MCF 10A (cell line): ENCODE measurements around the gene RIPOR1. TPM values are rescaled to one million over a fixed set of nuclear protein-coding genes. Genes with fewer than 3 reads are reported as not detected.
A peak's percentile ranks its signal among the peaks of the same experiment; 100 is the strongest.

Experiments
- BruUV-seq: library from RNA; stranded (reverse); fragments of 400-500 nt; replicated peaks from 2 replicates; lab custom pipeline; 2021; lab: Mats Ljungman, UMichigan
- CTCF ChIA-PET: fragments of 300-600 bp; sonication (Branson Sonifier 250); formaldehyde crosslinking; extraction: SDS; loops from one replicate; lab custom pipeline; 2021; ENCODE audit warnings: antibody characterized with exemption, inconsistent platforms; lab: Yijun Ruan, JAX
- POLR2A ChIA-PET: fragments of 300-600, 350-650 bp; sonication (Branson Sonifier 250); formaldehyde crosslinking; extraction: SDS; loops from one replicate; lab custom pipeline; 2020; ENCODE audit warnings: antibody characterized with exemption, inconsistent platforms; lab: Yijun Ruan, JAX
- DNase-seq: peaks from one replicate; pipeline ENCODE4 v3.0.0-alpha.2; 2018; ENCODE audit not compliant: unreplicated experiment
- H3K27ac Mint-ChIP-seq: one replicate; pipeline ENCODE4 v1.8.0; 2022; ENCODE audit warnings: mild to moderate bottlenecking, low read depth, mixed read lengths; ENCODE audit not compliant: unreplicated experiment
- H3K27me3 Mint-ChIP-seq: one replicate; pipeline ENCODE4 v1.8.0; 2022; ENCODE audit warnings: mixed read lengths; ENCODE audit not compliant: insufficient read depth, unreplicated experiment
- H3K36me3 Mint-ChIP-seq: one replicate; pipeline ENCODE4 v1.8.0; 2022; ENCODE audit warnings: mild to moderate bottlenecking, moderate library complexity, mixed read lengths; ENCODE audit not compliant: insufficient read depth, unreplicated experiment
- H3K4me1 Mint-ChIP-seq: one replicate; pipeline ENCODE4 v1.8.0; 2022; ENCODE audit warnings: mixed read lengths; ENCODE audit not compliant: insufficient read depth, unreplicated experiment
- H3K4me3 Mint-ChIP-seq: one replicate; pipeline ENCODE4 v1.8.0; 2022; ENCODE audit warnings: mild to moderate bottlenecking, moderate library complexity, mixed read lengths; ENCODE audit not compliant: unreplicated experiment
- H3K9me3 Mint-ChIP-seq: one replicate; pipeline ENCODE4 v1.8.0; 2022; ENCODE audit warnings: mixed read lengths; ENCODE audit not compliant: unreplicated experiment
- CTCF ChIP-seq: fragments of 200-600 bp; IDR thresholded peaks from one replicate; pipeline ENCODE4 v1.8.0; 2022; ENCODE audit warnings: antibody characterized with exemption, mild to moderate bottlenecking; ENCODE audit not compliant: unreplicated experiment
- intact Hi-C: fragments of 100-400 bp; cut with micrococcal nuclease; formaldehyde crosslinking; loops from 2 replicates; pipeline ENCODE4 v1.14.1; 2022
- total RNA-seq: library from RNA; stranded (reverse); gene quantifications from 2 replicates; pipeline ENCODE4 v1.2.3, GENCODE V29; 2022

The RIPOR1 gene
- total RNA-seq, 1 experiment from 2014 or later: 43.2 TPM

GRCh38 chr16:67542464-67542863 lies 13.8 kb downstream of the RIPOR1 start:
- intact Hi-C loops: no loop called here

GRCh38 chr16:67543036-67543435 lies 14.4 kb downstream of the RIPOR1 start:
- H3K36me3 Mint-ChIP-seq: peaks cover 20% of the 10 kb centered on the region
- H3K4me3 Mint-ChIP-seq: no peak overlapping the region
- no peaks in the 10 kb centered on the region for H3K9me3 Mint-ChIP-seq
- no peak for DNase-seq
- no peaks in the 10 kb centered on the region for H3K27me3 Mint-ChIP-seq
- BruUV-seq: no TSS peak
- no peak overlapping the region for H3K27ac Mint-ChIP-seq
- ChIA-PET CTCF (interaction anchor here (1.9 to 6.1 kb wide), 4 partner anchors 11 to 21 kb away, joined by 7 to 60 read pairs (median 52); partner anchors contain the start of genes CTCF and RIPOR1), POLR2A (interaction anchor here (0.6 to 2.7 kb wide), 4 partner anchors 11 to 650 kb away, joined by 3 to 12 read pairs (median 3); partner anchors contain the start of gene RIPOR1)
- H3K4me1 Mint-ChIP-seq: peaks cover 41% of the 10 kb centered on the region
- no peak for TF ChIP-seq CTCF
- intact Hi-C loops: no loop called here

More at GRCh38 chr16:67542464-67542863, 13.8 kb downstream of the RIPOR1 start:
- DNase-seq: peak; percentile 56
- Mint-ChIP-seq H3K4me3 (no peak overlapping the region), H3K4me1 (peaks cover 41% of the 10 kb centered on the region), H3K27me3 (no peaks in the 10 kb centered on the region), H3K27ac (no peak overlapping the region), H3K9me3 (no peaks in the 10 kb centered on the region), H3K36me3 (peaks cover 20% of the 10 kb centered on the region)
- no peak for TF ChIP-seq CTCF
- BruUV-seq: no TSS peak
- ChIA-PET POLR2A (interaction anchor here (1.6 kb wide), 1 partner anchor 11 kb away, joined by 3 read pairs; no protein-coding TSS in a partner anchor), CTCF (no interaction called here)

- ChIA-PET CTCF (interaction anchor here (0.6 to 6.1 kb wide), 7 partner anchors 12 to 233 kb away, joined by 3 to 60 read pairs (median 10); partner anchors contain the start of genes CTCF and RIPOR1), POLR2A (interaction anchor here (0.6 to 2.7 kb wide), 8 partner anchors 9 to 650 kb away, joined by 3 to 15 read pairs (median 4); partner anchors contain the start of gene RIPOR1)
- no peak for TF ChIP-seq CTCF
- intact Hi-C loops: no loop called here
- DNase-seq: no peak
- Mint-ChIP-seq H3K27ac (no peak overlapping the region), H3K36me3 (peaks cover 20% of the 10 kb centered on the region), H3K4me1 (peaks cover 41% of the 10 kb centered on the region), H3K4me3 (no peak overlapping the region), H3K27me3 (no peaks in the 10 kb centered on the region), H3K9me3 (no peaks in the 10 kb centered on the region)
- BruUV-seq: no TSS peak
These were observed 15.0 kb downstream of the RIPOR1 start for GRCh38 chr16:67543582-67543981.

GRCh38 chr16:67544329-67544841 lies 15.8 kb downstream of the RIPOR1 start:
- intact Hi-C loops: no loop called here

More at GRCh38 chr16:67544329-67544841, 15.8 kb downstream of the RIPOR1 start:
- POLR2A ChIA-PET: interaction anchor here (0.8 to 2.7 kb wide), 8 partner anchors 9 to 234 kb away, joined by 3 to 15 read pairs (median 6); partner anchors contain the start of gene RIPOR1
- Mint-ChIP-seq H3K36me3 (peaks cover 20% of the 10 kb centered on the region), H3K4me1 (peaks cover 41% of the 10 kb centered on the region), H3K27me3 (no peaks in the 10 kb centered on the region), H3K27ac (peak overlapping the region; percentile 54), H3K4me3 (no peak overlapping the region), H3K9me3 (no peaks in the 10 kb centered on the region)
- DNase-seq: peak; percentile 57
- TF ChIP-seq CTCF: no peak
- CTCF ChIA-PET: interaction anchor here (0.5 to 6.1 kb wide), 9 partner anchors 12 to 244 kb away, joined by 3 to 60 read pairs (median 8); partner anchors contain the start of genes CARMIL2, CTCF and RIPOR1
- BruUV-seq: no TSS peak
